Measurements from ENCODE around the gene TOP2B. TPM values are rescaled to one million over a fixed set of nuclear protein-coding genes. Genes with fewer than 3 reads are reported as not detected.

The TOP2B gene
- total RNA-seq, 1 experiment from 2014 or later: 181 TPM

DNA sequence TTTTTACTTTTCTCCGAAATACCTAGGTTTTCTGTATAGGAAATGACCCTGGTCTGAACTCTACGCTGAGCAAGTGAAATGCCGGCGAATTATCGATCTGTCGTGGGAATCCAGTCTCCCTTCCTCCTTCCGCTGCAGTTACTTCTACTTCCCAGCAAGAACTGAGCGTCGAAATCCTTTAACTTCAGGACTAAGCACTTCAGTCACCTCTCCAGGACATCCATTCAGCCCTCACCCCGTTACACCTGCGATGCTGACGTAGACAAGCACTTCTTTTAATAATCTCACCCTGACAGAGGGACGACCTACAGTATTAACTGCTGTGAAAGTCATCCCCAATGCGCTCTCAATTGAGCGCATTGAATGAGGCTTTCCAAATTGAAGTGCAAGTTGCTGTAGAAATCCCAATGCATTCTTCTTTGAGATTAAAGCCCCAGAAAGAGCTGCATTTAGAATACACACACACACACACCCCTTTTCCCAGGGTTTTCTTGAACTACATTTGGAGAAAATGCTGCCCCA lies 1.3 kb downstream of the TOP2B start:
- Mint-ChIP-seq H3K4me3 (peak overlapping the region; percentile 91 to 93), H3K36me3 (ENCODE audit: insufficient read depth in 1 of 3, low read depth in 3 of 3) (peaks cover 0 to 4% (median 0%) of the 10 kb centered on the region in 3 experiments; a peak in 1 of 7 replicates), H3K27ac (peak overlapping the region; percentile 92 to 93 (median 93)), H3K27me3 (ENCODE audit: low read depth) (no peaks in the 10 kb centered on the region), H3K9me3 (no peaks in the 10 kb centered on the region), H3K4me1 (peaks cover 39 to 40% of the 10 kb centered on the region in 2 experiments)
- Histone ChIP-seq H3K23ac (ENCODE audit: insufficient read length, low read depth, low read length) (no peak overlapping the region), H3K4me1 (ENCODE audit: insufficient read depth, low read length) (no peaks in the 10 kb centered on the region; the same call in 1 of the 2 replicates), H2BK12ac (ENCODE audit: insufficient read length, low read depth, low read length) (no peak overlapping the region), H3K4me2 (ENCODE audit: insufficient read depth, insufficient read length, low read length) (peak overlapping the region; percentile 98), H2BK5ac (ENCODE audit: insufficient read length, low read length) (no peak overlapping the region), H2BK20ac (ENCODE audit: low read depth, low read length, poor library complexity, severe bottlenecking) (no peak overlapping the region), H3K4ac (ENCODE audit: low read depth, low read length) (no peak overlapping the region), H3K9ac (ENCODE audit: extremely low read depth, insufficient read length, low read length) (peak overlapping the region; percentile 92), H3K79me1 (ENCODE audit: insufficient read depth, low read depth, low read length, poor library complexity, severe bottlenecking) (peaks cover 4% of the 10 kb centered on the region), H3T11ph (ENCODE audit: low read length) (no peak overlapping the region), H2BK120ac (ENCODE audit: low read depth, low read length, poor library complexity, severe bottlenecking) (no peak overlapping the region), H3K27ac (ENCODE audit: insufficient read length, low read depth, low read length) (no peak overlapping the region), H3K23me2 (ENCODE audit: insufficient read length, low read depth, low read length, poor library complexity, severe bottlenecking) (peaks cover 17% of the 10 kb centered on the region), H4K5ac (ENCODE audit: insufficient read length, low read depth, low read length) (no peak overlapping the region), H3K56ac (ENCODE audit: insufficient read length, low read depth, low read length) (no peak overlapping the region), H3K27me3 (ENCODE audit: insufficient read depth, low read length) (no peaks in the 10 kb centered on the region), H3K14ac (ENCODE audit: insufficient read depth, low read length) (no peak overlapping the region), H2AFZ (ENCODE audit: low read length) (no peak overlapping the region), H4K91ac (ENCODE audit: insufficient read length, low read depth, low read length) (no peak overlapping the region), H3K18ac (ENCODE audit: insufficient read length, low read depth, low read length) (no peak overlapping the region), H4K20me1 (ENCODE audit: control insufficient read depth, insufficient read depth, insufficient read length) (peaks cover 2% of the 10 kb centered on the region), H3K9me3 (ENCODE audit: control insufficient read depth, low read depth, low read length) (no peaks in the 10 kb centered on the region), H3K79me2 (ENCODE audit: insufficient read depth, low read length) (peaks cover 25% of the 10 kb centered on the region; the same call in 1 of the 2 replicates), H4K8ac (replicated peaks; ENCODE audit: insufficient read length, low read depth, low read length) (no peak overlapping the region), H2AK5ac (ENCODE audit: insufficient read length, low read length) (no peak overlapping the region), H2BK15ac (ENCODE audit: low read depth, low read length) (no peak overlapping the region)
- TF ChIP-seq, protein P1, sequence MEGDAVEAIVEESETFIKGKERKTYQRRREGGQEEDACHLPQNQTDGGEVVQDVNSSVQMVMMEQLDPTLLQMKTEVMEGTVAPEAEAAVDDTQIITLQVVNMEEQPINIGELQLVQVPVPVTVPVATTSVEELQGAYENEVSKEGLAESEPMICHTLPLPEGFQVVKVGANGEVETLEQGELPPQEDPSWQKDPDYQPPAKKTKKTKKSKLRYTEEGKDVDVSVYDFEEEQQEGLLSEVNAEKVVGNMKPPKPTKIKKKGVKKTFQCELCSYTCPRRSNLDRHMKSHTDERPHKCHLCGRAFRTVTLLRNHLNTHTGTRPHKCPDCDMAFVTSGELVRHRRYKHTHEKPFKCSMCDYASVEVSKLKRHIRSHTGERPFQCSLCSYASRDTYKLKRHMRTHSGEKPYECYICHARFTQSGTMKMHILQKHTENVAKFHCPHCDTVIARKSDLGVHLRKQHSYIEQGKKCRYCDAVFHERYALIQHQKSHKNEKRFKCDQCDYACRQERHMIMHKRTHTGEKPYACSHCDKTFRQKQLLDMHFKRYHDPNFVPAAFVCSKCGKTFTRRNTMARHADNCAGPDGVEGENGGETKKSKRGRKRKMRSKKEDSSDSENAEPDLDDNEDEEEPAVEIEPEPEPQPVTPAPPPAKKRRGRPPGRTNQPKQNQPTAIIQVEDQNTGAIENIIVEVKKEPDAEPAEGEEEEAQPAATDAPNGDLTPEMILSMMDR (conservative IDR thresholded peaks at IDR 0.05): no peak
- no CpG with 5 or more reads among the region's 15 CpGs for WGBS (ENCODE audit: extremely low coverage, insufficient read length, low lambda C conversion rate)
- DNase-seq: no peak
